MG63 (cell line): Measurements from ENCODE around the gene MAJIN. TPM values are rescaled to one million over a fixed set of nuclear protein-coding genes. Genes with fewer than 3 reads are reported as not detected.
A peak's percentile ranks its signal among the peaks of the same experiment; 100 is the strongest.

ENCODE experiments used
- DNase-seq: peaks from one replicate; pipeline ENCODE4 v3.0.0-alpha.2; 2020
- H3K27me3 ChIP-seq: fragments of 250-450 bp; sonication (Bioruptor Pico); 2 replicates; pipeline ENCODE4 v1.5.1; 2020; ENCODE audit warnings: mild to moderate bottlenecking, moderate library complexity
- H3K36me3 ChIP-seq: fragments of 250-450 bp; sonication (Bioruptor Pico); 2 replicates; pipeline ENCODE4 v1.5.1; 2020; ENCODE audit warnings: mild to moderate bottlenecking, moderate library complexity
- H3K4me3 ChIP-seq: fragments of 250-450 bp; sonication (Bioruptor Pico); 2 replicates; pipeline ENCODE4 v1.5.1; 2020; ENCODE audit warnings: mild to moderate bottlenecking, moderate library complexity
- H3K9me3 ChIP-seq: fragments of 250-450 bp; sonication (Bioruptor Pico); 2 replicates; pipeline ENCODE4 v1.5.1; 2020; ENCODE audit warnings: mild to moderate bottlenecking, moderate library complexity
- total RNA-seq: library from RNA; depleted of rRNA; stranded (reverse); fragments of >200 nt; shearing (Covaris generic); gene quantifications from 2 replicates; pipeline ENCODE4 v1.2.3, GENCODE V29; 2014; ENCODE audit warnings: low replicate concordance; rRNA removed

Gene MAJIN
- total RNA-seq, 1 experiment from 2014 or later, result not detected

DNA sequence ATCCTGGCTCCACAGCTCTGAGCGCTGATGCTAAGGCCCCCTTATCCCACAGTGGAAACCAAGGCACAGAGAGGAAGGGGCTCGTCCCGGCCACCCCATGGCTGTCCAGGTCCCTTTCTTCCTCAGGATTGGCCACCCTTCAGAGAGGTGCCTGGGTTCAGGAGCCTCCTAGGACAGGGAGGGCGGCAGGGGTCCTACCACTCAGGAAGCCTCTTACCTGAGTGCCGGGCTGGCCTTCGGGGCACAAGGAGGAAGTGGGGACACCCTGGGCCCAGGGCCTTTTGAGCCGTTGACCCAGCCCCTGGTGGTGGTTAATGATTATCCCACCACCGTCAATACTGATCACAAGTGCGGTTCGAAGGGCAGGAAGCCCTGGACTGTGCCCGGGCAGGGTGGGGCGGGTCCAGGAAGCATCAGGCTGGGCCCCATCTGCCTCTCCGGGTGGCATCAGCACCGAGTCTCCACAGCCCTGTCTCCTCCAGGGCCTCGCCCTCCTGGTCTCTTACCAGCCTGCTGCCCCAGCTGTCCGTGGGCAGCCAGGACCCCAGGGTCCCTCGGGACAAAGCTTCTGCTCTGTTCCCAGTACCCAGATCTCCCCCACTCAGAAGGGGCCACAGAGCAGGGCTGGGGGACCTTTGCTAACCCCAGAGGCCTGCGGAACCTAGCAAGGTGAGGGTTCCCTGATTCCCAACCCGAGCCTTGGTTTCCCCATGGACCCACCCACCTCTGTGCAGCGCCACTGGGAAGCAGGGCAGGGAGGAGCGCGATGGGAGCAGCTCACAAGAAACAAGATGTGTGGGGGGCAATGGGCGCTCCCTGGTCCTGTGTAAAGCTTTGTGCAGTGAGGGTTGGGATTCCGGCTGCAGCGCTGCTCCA lies 78.5 kb downstream of the MAJIN start:
- H3K27me3 ChIP-seq, result no peaks in the 10 kb centered on the region
- no peaks in the 10 kb centered on the region for H3K36me3 ChIP-seq
- no peaks in the 10 kb centered on the region for H3K9me3 ChIP-seq
- H3K4me3 ChIP-seq, result no peak overlapping the region
- DNase-seq, result no peak

DNA sequence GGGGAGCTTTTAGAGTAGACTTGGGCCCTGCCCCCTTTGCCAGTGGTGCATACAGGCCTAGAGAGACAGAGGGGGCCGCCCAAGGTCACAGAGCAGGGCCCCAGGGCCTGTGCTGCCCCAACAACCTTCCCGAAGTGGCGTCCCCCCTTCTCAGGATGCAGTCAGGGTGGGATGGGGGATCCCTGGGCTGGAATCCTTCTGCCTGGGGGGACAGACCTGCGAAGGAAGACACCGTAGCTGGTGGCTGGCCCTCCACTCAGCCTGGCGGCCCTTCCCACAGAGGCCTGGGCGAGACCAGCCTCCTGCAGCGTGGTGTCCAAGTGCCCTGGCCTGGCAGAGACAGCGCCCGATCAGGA lies 79.1 kb downstream of the MAJIN start:
- Histone ChIP-seq H3K36me3 (no peaks in the 10 kb centered on the region), H3K9me3 (no peaks in the 10 kb centered on the region), H3K4me3 (no peak overlapping the region), H3K27me3 (no peaks in the 10 kb centered on the region)
- DNase-seq, result no peak

DNA sequence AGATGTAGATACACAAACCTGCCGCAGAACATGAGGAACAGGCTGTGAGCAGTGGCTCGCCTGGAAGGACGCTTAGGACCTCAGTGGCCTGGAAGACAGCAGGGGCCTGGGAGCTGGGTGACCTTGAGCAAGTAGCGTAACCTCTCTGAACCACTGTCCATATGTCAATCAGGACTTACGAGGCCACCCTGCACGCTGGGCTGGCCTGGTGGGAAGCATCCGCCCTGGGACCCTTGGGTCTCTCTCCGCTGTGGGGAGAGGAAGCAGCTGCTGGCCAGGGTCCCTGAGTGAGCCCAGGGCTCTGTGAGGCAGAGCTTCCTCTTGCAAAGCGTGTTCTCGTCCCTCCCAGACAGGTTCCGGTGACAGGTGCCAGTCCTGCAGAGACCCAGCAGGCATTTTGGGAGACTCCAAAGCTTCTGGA lies 79.5 kb downstream of the MAJIN start:
- Histone ChIP-seq H3K27me3 (no peaks in the 10 kb centered on the region), H3K9me3 (no peaks in the 10 kb centered on the region), H3K36me3 (no peaks in the 10 kb centered on the region), H3K4me3 (no peak overlapping the region)
- no peak for DNase-seq

DNA sequence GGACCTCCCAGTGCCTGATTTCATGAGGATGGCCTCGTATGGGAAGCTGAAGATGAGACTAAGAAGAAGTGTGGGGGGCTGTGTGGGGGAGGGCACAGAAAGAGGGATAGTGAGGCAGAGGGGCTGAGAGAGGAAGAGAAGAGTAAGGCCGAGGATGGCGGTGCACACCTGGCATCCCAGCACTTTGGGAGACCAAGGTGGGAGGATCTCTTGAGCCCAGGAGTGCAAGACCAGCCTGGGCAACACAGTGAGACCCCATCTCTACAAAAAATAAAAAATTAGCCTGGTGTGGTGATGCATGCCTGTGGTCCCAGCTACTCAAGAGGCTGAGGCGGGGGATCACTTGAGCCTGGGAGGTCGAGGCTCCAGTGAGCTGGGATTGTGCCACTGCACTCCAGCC lies 80.0 kb downstream of the MAJIN start:
- no peaks in the 10 kb centered on the region for H3K9me3 ChIP-seq
- no peak for DNase-seq
- no peaks in the 10 kb centered on the region for H3K36me3 ChIP-seq
- H3K4me3 ChIP-seq, result no peak overlapping the region
- no peaks in the 10 kb centered on the region for H3K27me3 ChIP-seq

DNA sequence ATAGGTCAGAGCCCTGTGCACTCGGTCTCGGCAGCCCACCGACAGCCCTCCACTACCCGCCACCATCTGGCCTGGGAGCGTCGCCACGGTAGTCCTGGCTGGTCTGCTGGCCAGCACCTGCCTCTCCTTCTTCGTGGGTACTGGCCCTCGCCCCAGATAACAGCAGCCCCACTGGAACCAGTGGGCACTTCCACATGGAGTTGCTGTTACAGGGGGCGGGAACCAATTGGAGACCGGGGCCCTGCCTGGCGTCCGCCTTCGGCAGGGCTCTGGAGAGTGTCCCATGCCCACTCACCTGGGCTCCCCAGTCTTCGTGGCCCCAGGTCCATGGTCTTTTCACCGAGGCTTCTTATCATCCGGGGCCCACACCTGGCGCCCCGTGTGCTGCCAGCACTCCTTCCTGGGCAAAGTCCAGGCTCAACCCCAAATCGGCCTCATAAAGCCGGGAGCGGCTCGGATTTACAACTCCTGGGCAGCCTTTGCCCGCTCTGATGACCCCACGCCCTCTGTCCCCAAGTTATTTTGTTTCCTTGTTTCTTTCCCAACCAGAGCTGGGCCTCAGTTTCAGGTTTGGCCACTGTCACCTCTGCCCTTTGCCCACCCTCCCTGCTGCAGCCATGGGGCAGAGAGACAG lies 80.6 kb downstream of the MAJIN start:
- no peak overlapping the region for H3K4me3 ChIP-seq
- H3K36me3 ChIP-seq, result no peaks in the 10 kb centered on the region
- DNase-seq, result no peak
- H3K9me3 ChIP-seq, result no peaks in the 10 kb centered on the region
- H3K27me3 ChIP-seq, result no peaks in the 10 kb centered on the region

DNA sequence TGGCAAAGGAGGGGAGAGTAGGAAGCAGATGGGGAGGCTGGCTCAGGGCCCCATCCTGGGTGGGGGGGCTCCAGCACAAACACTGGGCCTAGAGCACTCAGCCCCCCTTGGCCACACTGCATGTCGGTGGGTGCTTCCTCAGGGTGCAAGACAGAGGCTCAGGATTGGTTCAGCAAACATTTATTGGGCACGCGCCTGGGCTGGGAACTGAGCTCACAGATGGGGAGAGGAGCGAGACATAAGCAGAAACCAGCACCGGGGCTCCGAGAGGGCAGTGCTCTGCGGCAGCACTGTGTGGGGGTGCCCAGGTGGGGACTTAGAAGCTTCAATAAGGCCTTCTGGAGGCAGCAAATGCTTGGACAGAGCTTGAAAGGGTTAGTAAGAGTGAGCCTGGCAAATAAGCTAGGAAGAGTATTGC lies 81.4 kb downstream of the MAJIN start:
- H3K9me3 ChIP-seq, result no peaks in the 10 kb centered on the region
- H3K27me3 ChIP-seq, result no peaks in the 10 kb centered on the region
- H3K4me3 ChIP-seq, result no peak overlapping the region
- no peaks in the 10 kb centered on the region for H3K36me3 ChIP-seq
- no peak for DNase-seq

DNA sequence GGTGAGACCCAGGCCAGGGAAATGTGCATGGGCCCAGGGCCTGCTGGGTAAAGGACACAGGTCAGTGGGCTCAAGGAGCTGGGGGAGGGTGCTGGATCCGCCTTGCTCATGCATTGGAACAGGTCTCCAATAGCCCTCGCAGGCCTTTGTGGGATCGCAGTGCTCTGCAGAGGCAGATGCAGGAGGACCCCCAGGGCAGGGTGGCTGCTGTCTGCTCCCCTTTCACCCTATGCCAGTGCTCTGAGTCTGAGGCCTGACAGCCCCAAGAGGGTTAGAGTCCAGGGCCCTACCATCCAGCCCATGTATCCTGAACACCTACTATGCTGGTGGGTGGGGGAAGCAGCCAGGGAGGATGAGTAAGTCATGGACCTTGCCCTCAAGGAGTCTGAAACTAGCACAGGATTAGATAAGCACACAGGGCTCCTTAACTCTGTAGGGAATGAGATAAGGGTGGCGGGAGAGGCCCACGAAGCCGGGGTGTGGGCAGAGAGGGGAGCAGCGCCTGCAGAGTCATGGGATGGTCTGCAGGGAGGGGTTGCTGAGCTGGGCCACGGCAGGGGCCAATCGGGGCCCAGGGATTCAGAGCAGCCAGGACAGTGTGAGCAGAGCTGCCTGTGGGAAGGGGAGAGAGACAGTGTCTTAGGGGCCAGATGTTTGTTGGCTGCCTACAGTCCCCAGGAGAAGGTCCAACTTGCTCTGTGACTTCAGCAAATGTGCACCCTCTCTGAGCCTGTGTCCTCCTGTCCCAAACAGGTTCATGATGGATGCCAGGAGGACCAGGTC lies 83.0 kb downstream of the MAJIN start:
- no peaks in the 10 kb centered on the region for H3K27me3 ChIP-seq
- no peak overlapping the region for H3K4me3 ChIP-seq
- no peaks in the 10 kb centered on the region for H3K36me3 ChIP-seq
- DNase-seq, result peak; percentile 34
- no peaks in the 10 kb centered on the region for H3K9me3 ChIP-seq

DNA sequence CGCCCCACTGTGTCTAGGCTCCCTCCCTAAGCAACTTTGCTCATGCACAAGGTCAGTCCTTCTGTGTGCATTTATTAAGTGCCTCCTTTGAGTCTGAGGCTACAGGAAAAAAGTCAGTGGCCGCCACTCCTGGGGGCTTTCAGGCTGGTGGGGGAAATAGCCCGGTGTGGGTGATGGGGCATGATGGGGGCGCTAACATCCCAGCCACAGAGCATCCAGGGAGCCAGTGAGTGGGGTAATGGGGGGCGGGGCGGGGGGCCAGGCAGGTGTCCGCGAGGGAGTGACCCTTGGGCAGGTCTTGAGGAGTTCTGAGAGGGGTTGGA lies 83.5 kb downstream of the MAJIN start:
- no peaks in the 10 kb centered on the region for H3K27me3 ChIP-seq
- no peak for DNase-seq

More for the DNA sequence above, 83.5 kb downstream of the MAJIN start:
- no peak overlapping the region for H3K4me3 ChIP-seq
- no peaks in the 10 kb centered on the region for H3K36me3 ChIP-seq
- H3K9me3 ChIP-seq, result no peaks in the 10 kb centered on the region

Other genes starting within 250 kb of the MAJIN start
- gene NRXN2, start 248.9 kb downstream of the MAJIN start, total RNA-seq, result 4.2 and 12.7 TPM in 2 replicates
- gene RASGRP2, start 228.0 kb downstream of the MAJIN start, total RNA-seq, result not detected in 2 replicates
- not detected in 2 replicates for gene PYGM, start 212.1 kb downstream of the MAJIN start, total RNA-seq
- 70.1 and 72.2 TPM in 2 replicates for gene SF1, start 193.6 kb downstream of the MAJIN start, total RNA-seq
- 6.2 and 14.8 TPM in 2 replicates for gene MAP4K2, start 168.9 kb downstream of the MAJIN start, total RNA-seq
- gene MEN1, start 161.6 kb downstream of the MAJIN start, total RNA-seq, result 9.2 and 13.3 TPM in 2 replicates
- 0.07 and 0.36 TPM in 2 replicates for gene CDC42BPG, start 127.5 kb downstream of the MAJIN start, total RNA-seq
- 62.9 and 64.8 TPM in 2 replicates for gene EHD1, start 93.5 kb downstream of the MAJIN start, total RNA-seq
- gene ATG2A, start 54.9 kb downstream of the MAJIN start, total RNA-seq, result 4.6 and 18.6 TPM in 2 replicates
- gene PPP2R5B, start 47.4 kb downstream of the MAJIN start, total RNA-seq, result 5.4 and 8.8 TPM in 2 replicates
- gene GPHA2, start 36.2 kb downstream of the MAJIN start, total RNA-seq, result not detected in 2 replicates
- gene BATF2, start 24.9 kb upstream of the MAJIN start, total RNA-seq, result 1.3 TPM in 1 of 2 replicates, not detected in the other
- 170 and 249 TPM in 2 replicates for gene ARL2, start 42.1 kb upstream of the MAJIN start, total RNA-seq
- gene SNX15, start 55.3 kb upstream of the MAJIN start, total RNA-seq, result 11.2 and 18.5 TPM in 2 replicates
- gene SAC3D1, start 69.1 kb upstream of the MAJIN start, total RNA-seq, result 42.1 and 54.8 TPM in 2 replicates
- not detected in 2 replicates for gene NAALADL1, start 86.4 kb upstream of the MAJIN start, total RNA-seq
- gene CDCA5, start 111.9 kb upstream of the MAJIN start, total RNA-seq, result 42.5 and 43.5 TPM in 2 replicates
- gene ZFPL1, start 112.1 kb upstream of the MAJIN start, total RNA-seq, result 70.2 and 88.7 TPM in 2 replicates
- gene VPS51, start 124.1 kb upstream of the MAJIN start, total RNA-seq, result 60.9 and 117 TPM in 2 replicates
- gene TM7SF2, start 139.8 kb upstream of the MAJIN start, total RNA-seq, result 3.5 and 10.9 TPM in 2 replicates
- gene ZNHIT2, start 145.6 kb upstream of the MAJIN start, total RNA-seq, result 12.0 and 14.4 TPM in 2 replicates
- gene FAU, start 150.0 kb upstream of the MAJIN start, total RNA-seq, result 283 and 364 TPM in 2 replicates
- gene MRPL49, start 150.2 kb upstream of the MAJIN start, total RNA-seq, result 74.4 and 79.4 TPM in 2 replicates
- gene SYVN1, start 162.4 kb upstream of the MAJIN start, total RNA-seq, result 0.91 and 18.3 TPM in 2 replicates
- not detected in 2 replicates for gene SPDYC, start 198.1 kb upstream of the MAJIN start, total RNA-seq
- gene CAPN1, start 209.8 kb upstream of the MAJIN start, total RNA-seq, result 99.3 and 167 TPM in 2 replicates